Stimulated activated CD4-positive, alpha-beta T cell treated with anti-CD3 and anti-CD28 coated beads, Interleukin-2, amount 100 ng/mL, for 4 hours (primary cell): ENCODE data around the gene CXXC5.

Source experiments
- DNase-seq: peaks from one replicate; pipeline ENCODE4 v3.0.0-alpha.2; 2020; ENCODE audit warnings: low read depth

The CXXC5 gene

DNA sequence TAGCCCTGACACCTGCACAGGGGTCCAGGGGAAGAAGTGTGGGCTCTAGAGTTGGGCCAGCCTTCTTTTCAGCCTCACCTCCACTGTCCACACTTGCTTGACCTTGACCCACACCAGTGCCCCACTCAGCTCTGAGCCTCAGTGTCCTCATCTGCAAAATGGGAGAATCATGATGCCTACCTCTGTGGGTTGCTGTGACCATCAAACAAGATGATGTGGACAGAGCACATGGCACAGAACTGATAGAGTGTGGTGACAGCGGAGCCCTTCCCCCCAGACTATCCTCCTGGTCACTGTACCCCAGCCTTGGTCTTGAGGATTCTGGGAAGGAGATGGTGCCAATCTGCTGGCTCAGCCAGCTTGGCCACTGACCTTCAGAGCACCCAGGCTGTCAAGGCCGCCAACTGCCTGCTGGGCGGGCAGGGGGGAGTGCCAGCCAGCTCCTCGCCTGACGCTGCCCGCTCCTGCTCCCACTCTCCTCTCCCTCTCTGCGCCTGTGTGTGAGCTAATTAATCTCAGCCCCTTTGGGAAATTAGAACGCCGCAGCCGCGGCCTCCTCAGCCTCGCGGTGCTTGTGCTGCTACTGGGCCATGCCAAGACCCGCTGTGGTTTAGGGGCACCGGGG is 16.7 kb downstream of the CXXC5 start:
- no peak for DNase-seq

DNA sequence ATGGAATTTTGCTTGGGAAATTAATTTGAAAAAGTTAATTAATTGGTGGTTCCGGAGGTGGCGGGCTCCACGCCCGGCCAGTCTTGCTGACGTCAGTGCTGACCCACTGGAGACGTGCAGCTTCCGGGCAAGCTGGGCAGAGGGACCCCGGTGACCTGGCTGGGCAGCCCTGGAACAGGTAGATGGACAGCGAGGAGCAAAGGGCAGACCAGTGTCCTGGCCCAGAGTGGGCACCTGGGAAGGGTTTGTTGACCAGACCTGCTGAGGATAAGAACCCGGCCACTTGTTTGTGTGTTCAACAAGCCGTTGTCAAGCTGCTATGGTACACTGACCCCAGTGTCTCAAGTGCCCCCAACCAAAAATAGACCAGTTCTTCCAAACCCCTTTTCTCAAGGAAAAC is 17.5 kb downstream of the CXXC5 start:
- DNase-seq = no peak

DNA sequence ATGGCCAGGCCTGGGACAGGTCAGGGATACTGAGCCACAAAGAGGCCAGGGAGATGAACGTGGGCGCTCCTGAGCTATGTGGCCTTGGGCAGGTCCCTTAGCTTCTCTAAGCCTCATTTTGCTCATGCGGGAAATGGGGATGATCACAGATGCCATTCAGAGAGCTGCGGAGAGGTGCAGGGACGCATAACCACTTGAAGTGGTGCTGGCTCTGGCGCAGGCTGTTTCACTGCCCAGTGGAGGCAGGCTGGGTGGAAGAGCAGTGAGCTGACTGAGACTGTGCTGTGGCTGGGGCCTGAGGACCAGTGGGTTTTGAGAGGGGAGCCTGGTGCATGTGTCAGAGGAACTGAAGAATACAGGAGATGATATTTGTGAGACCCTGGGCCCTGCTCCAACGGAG is 18.4 kb downstream of the CXXC5 start:
- no peak for DNase-seq

DNA sequence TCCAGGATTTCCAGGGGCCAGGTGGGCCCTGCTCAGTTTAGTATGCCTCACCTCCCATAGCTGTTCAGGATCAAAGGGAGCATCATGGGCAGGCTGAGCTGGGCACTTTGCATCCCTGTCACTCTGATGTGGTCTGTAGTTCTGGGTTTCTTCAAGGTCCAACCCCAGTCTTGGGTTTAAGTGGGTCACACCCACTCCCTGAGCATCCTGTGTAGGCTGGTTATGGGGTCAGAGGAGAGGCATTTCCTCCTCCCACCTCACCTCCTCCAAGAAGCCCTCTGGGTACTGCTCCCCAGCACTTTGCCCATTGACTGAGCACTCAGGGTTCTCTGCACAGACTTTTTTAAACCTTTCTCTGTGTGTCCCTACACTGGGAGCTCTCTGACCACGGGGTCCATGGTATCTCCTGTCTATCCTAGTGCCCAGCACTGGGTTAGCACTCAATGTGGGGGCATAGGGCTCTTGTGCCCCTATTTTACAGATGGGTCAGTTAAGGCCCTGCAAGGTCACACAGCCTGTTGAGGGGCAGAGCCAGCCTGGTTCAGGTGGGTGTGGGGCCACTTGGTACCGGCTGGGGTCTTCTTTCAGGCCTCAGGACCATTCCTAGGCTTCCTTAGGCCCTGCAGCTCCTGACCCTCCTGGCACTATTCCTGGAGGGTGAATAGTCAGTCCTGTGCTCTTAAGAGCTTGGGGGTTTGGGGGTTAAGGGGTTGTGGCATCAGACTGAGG is 19.0 kb downstream of the CXXC5 start:
- DNase-seq = no peak

DNA sequence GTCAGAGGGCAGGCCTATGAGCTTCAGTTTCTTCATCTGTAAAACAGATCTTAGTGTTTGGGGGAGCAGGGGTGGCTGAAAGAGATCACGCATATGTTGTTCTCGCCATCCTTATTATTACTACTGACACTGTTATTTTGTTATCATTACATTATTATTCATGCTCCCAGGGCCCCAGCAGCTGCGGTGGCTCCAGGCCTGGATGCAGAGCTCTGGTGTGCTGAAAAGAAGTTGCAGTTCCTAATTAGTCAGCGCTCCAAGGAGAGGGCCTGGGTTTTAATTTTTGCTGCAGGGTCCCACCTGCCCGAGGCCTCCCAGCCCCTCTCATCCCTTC is 19.5 kb downstream of the CXXC5 start:
- DNase-seq = no peak

DNA sequence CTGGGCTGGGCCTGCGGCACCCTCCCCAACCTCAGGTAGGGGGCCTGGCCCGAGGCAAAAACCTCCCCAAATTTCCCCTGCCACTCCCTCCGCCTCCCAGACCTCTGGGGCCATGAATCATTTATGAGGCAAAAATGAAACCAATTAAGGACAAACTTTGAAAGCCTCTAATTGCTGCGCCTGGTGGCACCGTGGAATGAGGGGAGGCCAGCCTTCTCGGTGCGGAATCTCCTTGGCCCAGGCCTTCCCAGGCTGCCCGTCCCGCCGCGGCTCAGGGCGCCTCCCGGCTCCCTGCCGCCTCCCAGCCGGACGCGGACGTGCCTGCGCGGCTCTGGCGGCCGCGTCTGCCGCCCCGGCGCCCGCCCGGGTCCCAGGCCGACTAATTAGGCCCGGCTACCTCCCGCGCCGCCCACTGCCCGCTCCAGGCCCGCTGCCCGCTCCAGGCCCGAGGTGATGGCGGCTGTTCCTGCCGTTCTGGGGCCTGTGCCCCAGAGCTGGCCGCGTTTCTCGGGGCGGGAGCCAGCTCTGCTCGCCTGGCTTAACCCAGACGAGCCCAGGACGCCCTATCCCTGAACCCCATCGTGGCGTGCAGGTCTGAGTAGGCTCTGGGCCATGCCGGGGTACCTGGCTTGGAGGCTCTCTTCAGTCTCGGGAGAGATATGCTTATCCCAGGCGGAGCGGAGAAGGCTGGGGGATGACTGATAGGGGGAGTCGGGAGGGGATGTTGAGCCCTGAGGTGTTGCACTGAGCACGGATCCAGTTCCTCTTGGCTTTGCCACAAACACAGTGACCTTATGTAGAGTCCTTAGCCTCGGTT is 20.1 kb downstream of the CXXC5 start:
- no peak for DNase-seq

DNA sequence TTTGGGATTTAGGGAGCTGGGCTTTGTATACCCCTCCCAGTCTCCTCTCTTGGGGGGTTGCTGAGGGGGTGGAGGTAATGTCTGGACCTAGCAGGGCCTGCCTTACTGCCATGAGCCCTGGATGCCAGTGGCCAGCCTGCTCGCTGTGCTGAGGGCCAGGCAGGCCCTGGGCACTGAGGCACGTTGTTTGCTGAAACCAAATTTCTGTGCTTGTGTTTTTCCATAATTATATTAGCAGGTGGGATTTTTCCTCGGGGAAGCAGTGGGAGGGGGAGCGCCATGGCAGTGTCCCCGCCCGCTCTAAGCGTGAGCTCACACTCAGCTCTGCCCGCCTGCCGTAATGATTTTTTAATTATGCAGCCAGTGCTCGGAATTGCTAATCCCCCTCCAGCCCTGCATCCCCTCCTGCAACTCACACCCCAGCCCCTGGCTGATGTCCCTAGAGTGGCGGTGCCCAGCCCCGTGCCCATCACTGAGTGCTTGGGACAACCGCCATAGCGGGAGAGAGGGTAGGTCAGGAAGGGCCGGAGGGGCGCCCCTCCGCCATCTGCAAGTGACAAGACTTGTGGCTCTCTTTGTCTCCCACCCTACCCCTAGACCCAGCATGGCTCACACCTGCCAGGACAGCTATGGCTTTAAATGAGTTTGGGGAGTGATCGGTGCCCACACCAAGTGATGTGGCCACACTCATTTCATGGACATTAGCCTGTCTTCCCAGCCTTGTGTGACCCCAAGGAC is 20.9 kb downstream of the CXXC5 start:
- no peak for DNase-seq

DNA sequence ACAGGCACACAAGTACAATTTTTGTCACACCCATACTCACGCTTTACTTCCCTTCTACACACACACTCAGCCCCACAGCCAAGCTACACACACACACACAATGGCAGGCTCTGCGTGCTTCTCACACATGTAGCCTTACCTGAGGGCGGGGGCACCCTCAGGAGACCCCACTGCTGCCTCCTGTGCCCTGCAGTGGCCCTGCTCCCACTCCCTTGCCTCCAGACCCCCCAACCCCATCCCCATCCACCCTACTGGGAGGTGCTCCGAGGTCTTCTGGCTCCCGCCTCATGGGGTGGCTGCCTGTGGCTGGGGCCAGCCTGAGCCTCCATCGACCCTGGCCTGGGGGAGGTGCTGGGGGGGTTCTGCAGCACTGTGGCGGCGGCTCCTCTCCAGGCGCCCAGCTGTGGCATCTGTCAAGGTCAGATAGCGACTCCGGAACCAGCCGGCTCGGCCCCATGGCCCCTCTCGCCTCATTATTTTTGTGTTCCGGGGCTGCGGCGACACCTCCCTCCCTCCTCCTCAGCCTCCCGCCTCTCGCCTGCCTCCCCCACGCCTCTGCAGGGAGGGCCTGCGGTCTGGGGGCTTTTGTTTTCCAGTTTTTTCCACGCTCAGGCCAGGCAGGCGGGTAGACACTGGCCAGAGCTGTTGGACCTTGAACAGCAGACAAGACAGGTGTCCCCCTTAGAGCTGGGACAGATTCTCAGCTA is 21.7 kb downstream of the CXXC5 start:
- no peak for DNase-seq

DNA sequence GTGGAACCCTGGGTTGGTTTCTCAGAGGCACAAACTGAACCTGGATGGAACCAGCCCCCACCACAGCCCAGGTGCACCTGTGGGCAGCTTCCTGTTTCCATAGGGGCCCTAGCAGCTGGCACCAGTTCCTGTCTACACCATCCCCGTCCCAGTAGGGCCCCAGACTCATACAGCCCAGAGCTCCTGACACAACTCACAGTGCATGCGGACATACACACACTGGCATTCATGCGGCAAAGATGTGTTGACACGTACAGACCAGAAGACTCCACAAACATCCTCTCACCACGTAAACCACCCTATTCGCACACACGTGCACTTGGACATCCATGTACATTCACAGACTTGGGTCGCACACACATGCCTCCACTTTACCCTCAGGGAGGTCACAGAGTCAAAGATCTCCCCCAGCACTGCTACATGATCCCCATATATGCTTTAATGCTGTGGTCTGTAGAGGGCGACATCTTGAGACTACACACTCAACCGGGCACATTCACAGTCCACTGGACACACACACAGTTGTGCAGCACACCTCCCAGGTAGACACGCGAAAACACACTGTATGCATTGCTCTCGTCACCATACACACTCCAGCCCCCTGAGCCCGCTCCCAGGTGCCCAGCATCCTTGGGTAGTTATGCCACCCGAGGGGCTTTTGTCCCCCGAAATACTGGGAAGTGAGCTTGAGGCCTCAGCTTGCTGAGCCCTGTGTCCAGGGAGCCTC is 22.4 kb downstream of the CXXC5 start:
- DNase-seq = no peak

DNA sequence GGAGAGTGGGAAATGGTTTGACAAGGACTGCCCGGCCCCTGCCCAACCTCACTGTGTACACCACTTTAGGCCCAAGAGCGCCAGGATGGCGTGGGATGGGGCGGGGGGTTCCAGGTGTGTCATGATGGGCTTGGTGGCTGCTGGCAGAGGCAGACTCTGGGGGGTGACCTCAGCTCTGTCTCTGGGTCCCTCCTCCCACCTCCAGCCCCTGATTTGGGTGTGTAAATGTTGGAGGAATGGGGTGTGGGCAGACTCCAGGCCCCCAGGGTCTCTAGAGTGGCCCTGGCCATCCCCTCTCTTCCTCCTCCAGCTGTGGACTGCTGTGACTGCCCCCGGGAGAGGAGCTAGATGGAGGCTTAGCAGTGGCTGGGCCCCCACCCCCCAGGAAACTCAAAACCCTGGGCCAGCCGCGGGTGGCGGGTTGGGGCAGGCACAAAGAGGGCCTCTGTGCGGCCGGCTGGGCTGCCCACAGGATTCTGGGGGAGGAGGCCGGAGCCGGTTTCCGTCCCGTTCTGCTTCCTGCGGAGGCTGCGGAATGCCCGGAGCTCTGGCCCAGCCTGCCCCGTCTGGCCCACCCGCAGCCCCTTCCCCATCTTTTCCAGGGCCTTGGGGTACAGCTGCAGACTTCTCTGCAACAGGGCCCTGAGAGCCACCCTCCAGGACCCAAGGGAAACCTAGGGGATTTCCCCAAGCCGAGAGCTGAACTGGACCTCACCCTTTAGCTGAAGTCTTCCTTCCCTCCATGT is 23.1 kb downstream of the CXXC5 start:
- DNase-seq = no peak

DNA sequence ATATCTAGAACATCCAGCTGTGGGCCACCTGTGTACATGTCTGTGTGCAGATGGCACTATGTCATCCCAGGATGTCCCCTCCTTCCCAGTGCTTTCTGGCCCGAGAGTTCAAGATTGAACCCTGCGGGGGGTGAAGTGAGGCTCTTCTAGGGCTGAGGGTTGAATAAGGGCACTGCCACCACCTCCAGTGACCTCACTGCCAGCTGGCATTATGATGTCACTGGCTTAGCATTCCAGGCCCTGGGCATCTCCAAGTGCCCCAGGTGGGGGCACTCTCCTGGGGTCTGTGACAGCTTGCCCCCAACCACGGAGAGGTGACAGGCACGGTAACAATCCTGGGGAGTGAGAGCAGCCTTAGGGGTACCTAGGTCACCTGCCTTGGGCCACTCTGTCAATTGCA is 27.1 kb downstream of the CXXC5 start:
- no peak for DNase-seq

DNA sequence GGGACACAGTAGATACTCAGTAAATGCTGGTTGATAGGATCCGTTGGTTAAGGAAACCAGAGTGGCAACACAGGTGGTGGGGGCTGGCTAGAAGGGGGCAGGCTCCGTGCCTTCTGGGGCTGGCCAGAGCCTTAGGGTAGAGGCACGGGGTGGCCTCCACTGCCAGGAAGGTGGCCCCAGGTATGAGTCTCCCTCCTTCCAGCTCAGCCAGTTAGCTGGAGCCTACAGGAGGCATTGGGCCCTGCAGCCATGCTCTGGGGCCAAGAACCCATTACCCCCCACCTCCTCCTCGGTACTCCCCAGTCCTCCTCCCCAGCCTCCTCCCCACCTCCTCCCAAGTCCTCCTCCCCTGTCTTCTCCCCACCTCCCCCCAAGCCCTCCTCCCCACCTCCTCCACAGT is 27.7 kb downstream of the CXXC5 start:
- no peak for DNase-seq

DNA sequence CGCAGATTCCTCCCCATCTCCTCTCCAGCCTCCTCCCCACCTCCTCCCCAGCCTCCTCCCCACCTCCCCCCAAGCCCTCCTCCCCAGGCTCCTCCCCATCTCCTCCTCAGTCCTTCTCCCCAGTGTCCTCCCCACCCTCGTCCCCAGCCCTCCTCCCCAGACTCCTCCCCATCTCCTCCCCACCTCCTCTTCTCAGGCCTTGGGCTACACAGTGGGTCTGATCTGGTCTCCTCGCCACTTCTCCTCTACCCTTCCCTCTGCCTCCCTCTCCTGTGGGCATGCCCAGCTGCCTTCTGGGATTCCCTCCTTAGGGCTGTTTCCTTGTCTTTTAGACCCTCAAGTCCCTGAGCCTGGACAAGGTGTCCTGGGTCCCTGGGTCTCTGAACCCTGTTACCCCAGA is 28.3 kb downstream of the CXXC5 start:
- no peak for DNase-seq

DNA sequence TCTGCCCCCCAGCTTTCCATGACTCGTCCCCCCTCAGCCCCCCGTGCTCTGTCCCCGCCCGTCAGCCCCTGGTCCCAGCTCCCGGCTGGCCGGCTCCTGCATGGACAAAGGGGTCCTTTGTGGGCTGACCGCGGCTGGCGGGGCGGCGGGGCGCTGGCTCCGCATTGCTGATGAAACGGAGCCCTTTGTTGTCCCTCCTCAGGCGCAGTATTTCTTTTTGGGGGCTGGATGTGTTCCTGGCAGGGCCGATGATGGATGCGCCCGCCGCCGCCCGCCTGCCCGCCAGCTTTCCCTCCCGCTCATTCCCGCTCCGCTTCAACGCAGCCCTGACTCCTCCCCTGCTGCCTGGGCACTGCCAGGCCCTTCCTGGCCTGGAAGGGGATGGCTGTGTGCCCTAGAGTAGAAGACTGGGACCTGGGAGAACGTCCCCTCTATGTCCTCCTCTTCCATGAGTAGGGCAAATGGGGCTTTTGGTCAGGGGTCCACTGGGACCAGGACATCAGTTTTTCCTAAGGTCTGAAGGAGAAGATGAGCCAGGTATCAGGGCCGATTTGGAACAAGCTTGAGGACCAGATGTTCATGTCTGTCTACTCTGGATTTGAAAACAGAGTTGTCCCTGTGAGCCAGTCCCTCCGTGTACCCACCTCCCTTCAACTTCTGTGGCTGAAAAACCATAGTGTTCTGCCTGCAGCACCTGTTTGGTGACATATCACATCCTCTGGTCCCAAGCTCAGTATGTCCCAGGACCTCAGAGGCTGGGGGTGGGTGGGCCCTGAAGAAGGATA is 29.0 kb downstream of the CXXC5 start:
- DNase-seq = no peak

DNA sequence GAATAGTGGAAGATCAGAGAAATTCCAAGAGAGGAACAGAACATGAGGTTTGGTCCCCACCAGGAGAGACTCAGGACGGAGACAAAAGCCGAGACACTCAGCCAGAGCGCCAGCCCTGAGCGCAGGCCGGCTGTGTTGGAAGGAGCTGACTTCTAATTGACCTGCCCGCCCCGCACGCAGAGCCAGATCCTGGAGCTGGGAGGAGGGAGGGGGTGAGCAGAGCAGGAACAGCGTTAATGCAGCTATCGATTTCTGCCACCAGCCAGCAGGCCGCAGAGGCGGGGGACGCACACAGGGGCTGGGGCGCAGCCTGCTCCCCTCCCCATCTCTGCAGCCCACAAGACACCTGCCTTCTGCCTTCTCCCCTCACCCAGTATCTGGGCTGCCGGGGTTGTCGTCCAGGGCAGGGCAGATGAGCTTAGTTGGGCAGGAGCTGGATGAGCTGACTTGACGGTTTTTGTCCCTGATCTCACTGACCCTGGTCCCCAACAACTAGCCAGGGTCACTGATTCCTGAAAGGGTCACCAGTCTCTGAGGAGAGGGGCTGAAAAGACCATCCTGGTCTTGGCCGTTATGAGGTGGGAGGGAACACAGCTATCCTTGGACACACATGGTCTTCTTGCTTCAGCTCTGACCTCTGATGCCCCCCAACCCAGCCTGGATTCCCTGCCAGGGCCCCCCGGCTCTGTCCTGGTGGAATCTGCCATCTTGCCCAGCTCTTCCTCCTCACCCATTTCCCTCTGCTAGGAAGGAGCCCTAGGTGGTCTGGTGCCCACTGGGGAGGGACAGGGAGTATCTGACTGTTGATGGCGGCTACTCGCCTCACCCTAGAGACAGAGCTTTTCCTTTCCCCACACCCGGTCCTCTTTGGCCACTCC is 29.8 kb downstream of the CXXC5 start:
- DNase-seq = no peak

DNA sequence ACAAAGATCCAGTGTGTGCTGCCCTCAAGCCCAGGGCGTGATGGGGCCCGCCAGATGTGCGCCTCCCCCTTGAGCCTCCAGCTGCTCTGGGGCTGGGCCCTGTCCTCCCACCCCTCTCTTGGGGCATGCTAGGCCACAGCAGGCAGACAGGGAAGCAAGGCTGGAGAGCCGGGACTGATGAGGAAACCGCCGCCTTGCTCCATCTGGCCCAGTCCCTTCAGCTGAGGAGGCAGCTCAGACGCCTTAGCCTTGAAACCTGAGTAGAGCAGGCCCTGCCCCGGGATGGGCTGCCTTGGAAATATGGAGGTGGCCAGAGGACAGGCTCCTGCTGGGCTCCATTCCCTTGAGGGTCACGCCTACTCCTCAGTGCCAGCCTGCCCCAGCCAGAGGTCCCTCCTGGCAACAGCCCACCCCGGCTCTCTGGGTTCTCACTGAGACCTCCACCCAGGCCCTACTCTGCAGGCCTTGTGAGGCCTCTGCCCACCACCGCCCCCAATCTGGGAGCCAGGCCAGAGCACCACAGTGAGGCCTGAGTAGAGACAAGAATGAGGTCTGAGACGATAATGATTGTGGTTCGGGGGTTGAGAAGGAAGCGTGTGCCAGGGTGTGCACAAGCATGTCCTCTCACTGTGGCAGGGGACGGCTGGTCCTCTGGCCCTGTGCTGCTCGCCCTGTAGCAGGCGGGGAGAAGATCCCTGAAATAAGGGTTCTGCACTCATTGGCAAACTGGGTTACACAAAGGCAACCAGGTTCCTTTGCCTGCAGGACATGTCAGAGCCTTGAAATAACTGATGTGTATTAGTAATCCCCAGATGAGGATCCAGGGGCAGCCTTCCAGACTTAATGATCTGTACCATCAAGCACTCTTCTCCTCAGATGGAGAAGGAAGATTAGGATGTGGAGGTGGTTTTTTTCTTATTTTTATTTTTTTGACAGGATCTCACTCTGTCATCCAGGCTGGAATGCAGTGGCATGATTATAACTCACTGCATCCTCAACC is 30.9 kb downstream of the CXXC5 start:
- DNase-seq = no peak

DNA sequence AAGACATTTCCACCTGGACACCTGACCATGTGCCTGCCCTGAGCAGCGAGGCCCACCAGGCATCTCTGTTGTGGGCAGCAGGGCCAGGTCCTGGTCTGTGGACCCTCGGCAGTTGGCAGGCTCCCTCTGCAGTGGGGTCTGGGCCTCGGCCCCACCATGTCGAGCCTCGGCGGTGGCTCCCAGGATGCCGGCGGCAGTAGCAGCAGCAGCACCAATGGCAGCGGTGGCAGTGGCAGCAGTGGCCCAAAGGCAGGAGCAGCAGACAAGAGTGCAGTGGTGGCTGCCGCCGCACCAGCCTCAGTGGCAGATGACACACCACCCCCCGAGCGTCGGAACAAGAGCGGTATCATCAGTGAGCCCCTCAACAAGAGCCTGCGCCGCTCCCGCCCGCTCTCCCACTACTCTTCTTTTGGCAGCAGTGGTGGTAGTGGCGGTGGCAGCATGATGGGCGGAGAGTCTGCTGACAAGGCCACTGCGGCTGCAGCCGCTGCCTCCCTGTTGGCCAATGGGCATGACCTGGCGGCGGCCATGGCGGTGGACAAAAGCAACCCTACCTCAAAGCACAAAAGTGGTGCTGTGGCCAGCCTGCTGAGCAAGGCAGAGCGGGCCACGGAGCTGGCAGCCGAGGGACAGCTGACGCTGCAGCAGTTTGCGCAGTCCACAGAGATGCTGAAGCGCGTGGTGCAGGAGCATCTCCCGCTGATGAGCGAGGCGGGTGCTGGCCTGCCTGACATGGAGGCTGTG is 32.4 kb downstream of the CXXC5 start:
- no peak for DNase-seq
